Endothelial cell (in vitro differentiated cells): ENCODE measurements around the gene PKLR. TPM values are rescaled to one million over a fixed set of nuclear protein-coding genes. Genes with fewer than 3 reads are reported as not detected.
"Not testable (repeated sequence)": the region's sequence is repeated elsewhere in the genome, so short reads cannot be mapped to it uniquely, and the experiment has no call there.

Experiments used
- DNase-seq: peaks from one replicate; pipeline ENCODE4 v3.0.0; 2021; ENCODE audit warnings: low spot score
- H3K27ac Mint-ChIP-seq: one replicate; pipeline ENCODE4 v1.8.0; 2021; ENCODE audit warnings: mixed read lengths, inconsistent platforms; ENCODE audit not compliant: unreplicated experiment
- H3K27me3 Mint-ChIP-seq: one replicate; pipeline ENCODE4 v1.8.0; 2021; ENCODE audit warnings: mild to moderate bottlenecking, moderate library complexity, mixed read lengths, inconsistent platforms; ENCODE audit not compliant: unreplicated experiment
- H3K36me3 Mint-ChIP-seq: one replicate; pipeline ENCODE4 v1.8.0; 2021; ENCODE audit warnings: mild to moderate bottlenecking, low read depth, mixed read lengths, inconsistent platforms; ENCODE audit not compliant: unreplicated experiment
- H3K4me1 Mint-ChIP-seq: one replicate; pipeline ENCODE4 v1.8.0; 2021; ENCODE audit warnings: mild to moderate bottlenecking, mixed read lengths, inconsistent platforms; ENCODE audit not compliant: unreplicated experiment
- H3K4me3 Mint-ChIP-seq: one replicate; pipeline ENCODE4 v1.8.0; 2021; ENCODE audit warnings: mild to moderate bottlenecking, mixed read lengths, inconsistent platforms; ENCODE audit not compliant: unreplicated experiment
- H3K9me3 Mint-ChIP-seq: one replicate; pipeline ENCODE4 v1.8.0; 2021; ENCODE audit warnings: mixed read lengths, inconsistent platforms; ENCODE audit not compliant: unreplicated experiment
- CTCF ChIP-seq: fragments of 200-600 bp; sonication (generic); IDR thresholded peaks from one replicate; pipeline ENCODE4 v1.5.0; 2021; ENCODE audit warnings: antibody characterized with exemption; ENCODE audit not compliant: unreplicated experiment
- long read RNA-seq: library from polyadenylated mRNA; unstranded; transcript quantifications from one replicate; pipeline ENCODE4 v2.0.0, GENCODE V29; 2020; ENCODE audit not compliant: unreplicated experiment
- total RNA-seq: library from RNA; stranded (reverse); fragmentation: NEBNext Ultra II Directional; extraction: Animal tissue kit (Norgen Biotek cat#: 25700); gene quantifications from one replicate; pipeline ENCODE4 v1.2.1, GENCODE V29; 2021; ENCODE audit not compliant: unreplicated experiment

Gene PKLR
- total RNA-seq = not detected
- long read RNA-seq = 0 reads

GRCh38 chr1:155301342-155301841 lies at the start of gene PKLR:
TSS of gene PKLR (minus strand) at chr1:155301438. CDS start at chr1:155301395, 43 bp downstream.
- Mint-ChIP-seq H3K4me1 (peaks cover 6% of the 10 kb centered on the region), H3K27me3 (peaks cover 17% of the 10 kb centered on the region), H3K27ac (peak within 1 kb of the TSS; percentile 50), H3K9me3 (no peaks in the 10 kb centered on the region), H3K4me3 (no peak within 1 kb of the TSS), H3K36me3 (peaks cover 4% of the 10 kb centered on the region)
- no peak for DNase-seq
- no peak for TF ChIP-seq CTCF

DNA sequence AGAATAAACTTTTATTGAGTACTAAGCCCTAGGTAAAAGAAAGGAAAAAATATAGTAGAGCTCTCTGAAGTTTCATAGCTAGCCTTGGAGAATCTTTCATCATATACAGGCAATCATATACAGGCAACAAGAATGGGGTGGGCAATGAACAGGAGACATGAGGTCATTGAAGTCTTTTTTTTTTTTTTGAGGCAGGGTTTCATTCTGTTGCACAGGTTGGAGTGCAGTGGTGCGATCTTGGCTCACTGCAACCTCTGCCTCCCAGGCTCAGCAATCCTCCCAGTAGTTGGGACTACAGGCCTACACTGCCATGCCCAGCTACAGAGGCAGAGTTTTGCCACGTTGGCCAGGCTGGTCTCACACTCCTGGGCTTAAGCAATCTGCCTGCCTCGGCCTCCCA lies 41.6 kb upstream of the PKLR start:
- H3K4me1 Mint-ChIP-seq = no peaks in the 10 kb centered on the region
- H3K9me3 Mint-ChIP-seq = no peaks in the 10 kb centered on the region
- no peak overlapping the region for H3K4me3 Mint-ChIP-seq
- no peak for DNase-seq
- no peaks in the 10 kb centered on the region for H3K27me3 Mint-ChIP-seq
- no peak for TF ChIP-seq CTCF
- no peak overlapping the region for H3K27ac Mint-ChIP-seq
- peaks cover 49% of the 10 kb centered on the region for H3K36me3 Mint-ChIP-seq

DNA sequence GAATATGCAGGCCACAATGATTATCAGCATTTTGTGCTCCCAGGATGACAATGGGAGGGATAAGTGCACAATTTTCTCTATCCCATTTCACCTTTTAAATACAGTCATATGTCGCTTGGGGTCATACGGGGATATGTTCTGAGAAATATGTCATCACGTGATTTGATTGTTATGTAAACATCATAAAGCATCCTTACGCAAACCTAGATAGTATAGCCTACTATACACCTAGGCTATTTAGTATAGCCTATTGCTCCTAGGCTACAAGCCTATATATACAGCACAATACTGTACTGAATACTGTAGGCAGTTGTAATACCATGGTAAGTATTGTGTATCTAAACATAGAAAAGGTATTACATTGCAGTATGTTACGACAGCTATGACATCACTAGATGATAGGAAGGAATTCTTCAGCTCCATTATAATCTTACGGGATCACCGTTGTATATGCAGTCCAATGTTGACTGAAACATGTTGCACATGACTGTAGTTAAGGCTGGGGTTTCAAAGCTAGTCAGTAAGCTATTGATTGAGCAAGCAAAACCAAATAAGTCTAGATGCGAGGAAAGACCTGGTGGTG lies 38.4 kb upstream of the PKLR start:
- peaks cover 36% of the 10 kb centered on the region for H3K36me3 Mint-ChIP-seq
- H3K9me3 Mint-ChIP-seq = no peaks in the 10 kb centered on the region
- no peak for TF ChIP-seq CTCF
- no peaks in the 10 kb centered on the region for H3K4me1 Mint-ChIP-seq
- DNase-seq = no peak
- no peak overlapping the region for H3K4me3 Mint-ChIP-seq
- H3K27ac Mint-ChIP-seq = no peak overlapping the region
- peaks cover 2% of the 10 kb centered on the region for H3K27me3 Mint-ChIP-seq

- peaks cover 2% of the 10 kb centered on the region for H3K27me3 Mint-ChIP-seq
- no peaks in the 10 kb centered on the region for H3K4me1 Mint-ChIP-seq
- DNase-seq = no peak
- no peak overlapping the region for H3K4me3 Mint-ChIP-seq
- no peak for TF ChIP-seq CTCF
- no peak overlapping the region for H3K27ac Mint-ChIP-seq
- no peaks in the 10 kb centered on the region for H3K9me3 Mint-ChIP-seq
- peaks cover 27% of the 10 kb centered on the region for H3K36me3 Mint-ChIP-seq
These were observed 33.7 kb upstream of the PKLR start for GRCh38 chr1:155334962-155335361.

GRCh38 chr1:155329980-155330598 lies 28.9 kb upstream of the PKLR start:
- Mint-ChIP-seq H3K27me3 (peaks cover 6% of the 10 kb centered on the region), H3K9me3 (no peaks in the 10 kb centered on the region), H3K36me3 (peaks cover 22% of the 10 kb centered on the region), H3K4me1 (peaks cover 9% of the 10 kb centered on the region), H3K4me3 (no peak overlapping the region), H3K27ac (no peak overlapping the region)
- no peak for DNase-seq
- no peak for TF ChIP-seq CTCF

- not testable (repeated sequence) for H3K9me3 Mint-ChIP-seq, H3K4me3 Mint-ChIP-seq, H3K27me3 Mint-ChIP-seq, DNase-seq, H3K4me1 Mint-ChIP-seq, H3K27ac Mint-ChIP-seq
- H3K36me3 Mint-ChIP-seq = peaks cover 22% of the 10 kb centered on the region
These were observed 27.6 kb upstream of the PKLR start for GRCh38 chr1:155328856-155329255.
